SK-N-MC (cell line): ENCODE results near the gene HOXA1.

ENCODE experiments used
- EZH2 ChIP-seq: fragments of 200-600 bp; sonication (generic); IDR thresholded peaks from one replicate; pipeline ENCODE4 v1.6.1; 2017; ENCODE audit warnings: antibody characterized with exemption
- POLR2AphosphoS5 ChIP-seq: IDR thresholded peaks from 2 replicates; pipeline ENCODE4 v1.6.1; 2012; ENCODE audit warnings: mild to moderate bottlenecking, low read depth, low read length, borderline replicate concordance

DNA sequence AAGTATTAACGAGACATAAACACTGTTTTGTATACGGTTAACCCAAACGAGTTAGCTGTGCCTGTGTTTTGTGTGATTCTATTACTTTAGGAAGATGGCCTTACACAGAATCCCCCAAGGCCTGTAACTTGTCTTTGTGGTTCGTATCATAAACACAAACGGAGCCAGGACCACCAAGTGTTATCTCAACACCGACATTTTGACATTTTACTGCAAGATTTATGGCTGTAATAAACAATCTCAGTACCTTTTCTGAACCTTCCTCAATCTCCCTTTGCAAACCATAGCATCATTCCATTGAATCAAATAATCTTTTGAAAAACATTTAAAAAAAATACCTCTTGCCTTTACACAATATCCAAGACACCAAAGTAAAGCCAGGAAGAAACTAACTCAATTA lies 37.2 kb upstream of the HOXA1 start:
- TF ChIP-seq EZH2 (no peak), POLR2AphosphoS5 (no peak)
